ENCODE results near the gene ARMC10.
"Not testable (repeated sequence)": the region's sequence is repeated elsewhere in the genome, so short reads cannot be mapped to it uniquely, and the experiment has no call there.

Gene ARMC10

GRCh38 chr7:103074519-103075336 lies at the start of gene ARMC10, which contains the start of gene FBXL13:
TSS of gene ARMC10 (plus strand) at chr7:103075140. CDS start at chr7:103075273, 133 bp downstream.
TSS of gene FBXL13 (minus strand) at chr7:103074796.
- DNase-seq: peak; percentile 96

GRCh38 chr7:103025341-103025740 lies 49.6 kb upstream of the ARMC10 start:
- DNase-seq: no peak

- DNase-seq: no peak
Observed at GRCh38 chr7:103031024-103031423, 43.9 kb upstream of the ARMC10 start.

GRCh38 chr7:103031781-103032180 lies 43.2 kb upstream of the ARMC10 start:
- no peak for DNase-seq

- DNase-seq: not testable (repeated sequence)
Observed at GRCh38 chr7:103034318-103034717, 40.6 kb upstream of the ARMC10 start.

GRCh38 chr7:103037476-103037822 lies 37.5 kb upstream of the ARMC10 start:
- no peak for DNase-seq

- not testable (repeated sequence) for DNase-seq
Observed at GRCh38 chr7:103037823-103038739, 36.9 kb upstream of the ARMC10 start.

- not testable (repeated sequence) for DNase-seq
Observed at GRCh38 chr7:103041815-103042214, 33.1 kb upstream of the ARMC10 start.

- DNase-seq: no peak
Observed at GRCh38 chr7:103048833-103049232, 26.1 kb upstream of the ARMC10 start.

GRCh38 chr7:103051519-103051918 lies 23.4 kb upstream of the ARMC10 start:
- no peak for DNase-seq

- not testable (repeated sequence) for DNase-seq
Observed at GRCh38 chr7:103056006-103056405, 18.9 kb upstream of the ARMC10 start.

GRCh38 chr7:103058122-103058521 lies 16.8 kb upstream of the ARMC10 start:
- DNase-seq: no peak

GRCh38 chr7:103059471-103059870 lies 15.5 kb upstream of the ARMC10 start:
- DNase-seq: no peak

GRCh38 chr7:103063895-103064294 lies 11.0 kb upstream of the ARMC10 start:
- no peak for DNase-seq

- DNase-seq: no peak
Observed at GRCh38 chr7:103065667-103066066, 9.3 kb upstream of the ARMC10 start.

- DNase-seq: no peak
Observed at GRCh38 chr7:103068414-103069403, 6.2 kb upstream of the ARMC10 start.

- DNase-seq: no peak
Observed at GRCh38 chr7:103071000-103071399, 3.9 kb upstream of the ARMC10 start.

- no peak for DNase-seq
Observed at GRCh38 chr7:103073989-103074518, 886 bp upstream of the ARMC10 start.

- peak; percentile 51 for DNase-seq
Observed at GRCh38 chr7:103075337-103075918, 488 bp downstream of the ARMC10 start.

GRCh38 chr7:103076764-103077163 lies 1.8 kb downstream of the ARMC10 start:
- no peak for DNase-seq

GRCh38 chr7:103077318-103077717 lies 2.4 kb downstream of the ARMC10 start:
- no peak for DNase-seq

- not testable (repeated sequence) for DNase-seq
Observed at GRCh38 chr7:103078226-103078625, 3.3 kb downstream of the ARMC10 start.
